ENCODE results near the gene TNRC6A. TPM values are rescaled to one million over a fixed set of nuclear protein-coding genes. Genes with fewer than 3 reads are reported as not detected.
A peak's percentile ranks its signal among the peaks of the same experiment; 100 is the strongest.

The TNRC6A gene
- total and polyA plus RNA-seq, 2 of the 13 experiments (the other 11 are each of a cell fraction or from before 2014, with no cell fraction given): 30.9 to 43.6 TPM

DNA sequence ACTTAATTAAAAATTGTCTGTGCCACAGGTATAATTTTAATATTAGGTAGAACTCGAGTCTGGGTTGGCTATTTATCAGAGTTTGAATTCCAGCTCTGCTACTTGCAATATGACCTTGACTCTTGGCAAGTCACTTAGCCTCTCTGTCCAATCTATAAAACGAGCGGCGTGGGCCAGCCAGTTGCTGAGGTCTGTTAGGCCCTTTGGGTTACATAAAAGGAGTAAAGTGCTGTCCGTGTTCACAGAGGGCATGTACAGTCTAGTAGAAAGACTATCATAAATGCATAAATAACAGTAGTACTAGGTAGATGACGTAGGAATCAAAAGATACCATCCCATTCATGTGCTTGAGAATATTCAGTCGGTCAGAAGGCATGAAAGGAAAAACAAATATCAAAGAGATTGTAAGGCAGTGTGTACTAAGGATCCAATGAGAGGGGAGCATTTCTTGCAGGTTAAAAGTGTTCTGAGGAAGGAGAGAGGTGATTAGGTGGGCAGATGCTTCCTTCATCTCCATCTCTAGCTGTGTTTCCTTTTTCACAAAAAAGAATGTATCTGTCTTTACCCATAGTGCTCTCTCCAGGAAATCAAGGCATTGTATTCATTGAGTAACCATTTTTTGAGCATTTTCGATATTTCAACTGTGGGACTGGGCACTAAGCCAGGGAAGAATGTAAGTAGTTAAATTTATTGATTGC lies 2.4 kb downstream of the TNRC6A start (continued):
- TF ChIP-seq, protein P1, sequence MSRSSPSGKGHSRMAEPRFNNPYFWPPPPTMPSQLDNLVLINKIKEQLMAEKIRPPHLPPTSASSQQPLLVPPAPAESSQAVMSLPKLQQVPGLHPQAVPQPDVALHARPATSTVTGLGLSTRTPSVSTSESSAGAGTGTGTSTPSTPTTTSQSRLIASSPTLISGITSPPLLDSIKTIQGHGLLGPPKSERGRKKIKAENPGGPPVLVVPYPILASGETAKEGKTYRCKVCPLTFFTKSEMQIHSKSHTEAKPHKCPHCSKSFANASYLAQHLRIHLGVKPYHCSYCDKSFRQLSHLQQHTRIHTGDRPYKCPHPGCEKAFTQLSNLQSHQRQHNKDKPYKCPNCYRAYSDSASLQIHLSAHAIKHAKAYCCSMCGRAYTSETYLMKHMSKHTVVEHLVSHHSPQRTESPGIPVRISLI (CRISPR knock-in tag; IDR thresholded peaks at IDR 0.05; ENCODE audit: borderline replicate concordance): no peak
- TF ChIP-seq POGZ (CRISPR knock-in tag; IDR thresholded peaks at IDR 0.05): no peak; the same call in 1 of the 2 replicates
- TF ChIP-seq, protein P2, sequence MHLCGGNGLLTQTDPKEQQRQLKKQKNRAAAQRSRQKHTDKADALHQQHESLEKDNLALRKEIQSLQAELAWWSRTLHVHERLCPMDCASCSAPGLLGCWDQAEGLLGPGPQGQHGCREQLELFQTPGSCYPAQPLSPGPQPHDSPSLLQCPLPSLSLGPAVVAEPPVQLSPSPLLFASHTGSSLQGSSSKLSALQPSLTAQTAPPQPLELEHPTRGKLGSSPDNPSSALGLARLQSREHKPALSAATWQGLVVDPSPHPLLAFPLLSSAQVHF (CRISPR knock-in tag; IDR thresholded peaks at IDR 0.05): no peak
- 0 out of 2 replicates have a peak, but pooled peaks have one; percentile 19 for TF ChIP-seq ERF (CRISPR knock-in tag; IDR thresholded peaks at IDR 0.05)
- TF ChIP-seq, protein P3, sequence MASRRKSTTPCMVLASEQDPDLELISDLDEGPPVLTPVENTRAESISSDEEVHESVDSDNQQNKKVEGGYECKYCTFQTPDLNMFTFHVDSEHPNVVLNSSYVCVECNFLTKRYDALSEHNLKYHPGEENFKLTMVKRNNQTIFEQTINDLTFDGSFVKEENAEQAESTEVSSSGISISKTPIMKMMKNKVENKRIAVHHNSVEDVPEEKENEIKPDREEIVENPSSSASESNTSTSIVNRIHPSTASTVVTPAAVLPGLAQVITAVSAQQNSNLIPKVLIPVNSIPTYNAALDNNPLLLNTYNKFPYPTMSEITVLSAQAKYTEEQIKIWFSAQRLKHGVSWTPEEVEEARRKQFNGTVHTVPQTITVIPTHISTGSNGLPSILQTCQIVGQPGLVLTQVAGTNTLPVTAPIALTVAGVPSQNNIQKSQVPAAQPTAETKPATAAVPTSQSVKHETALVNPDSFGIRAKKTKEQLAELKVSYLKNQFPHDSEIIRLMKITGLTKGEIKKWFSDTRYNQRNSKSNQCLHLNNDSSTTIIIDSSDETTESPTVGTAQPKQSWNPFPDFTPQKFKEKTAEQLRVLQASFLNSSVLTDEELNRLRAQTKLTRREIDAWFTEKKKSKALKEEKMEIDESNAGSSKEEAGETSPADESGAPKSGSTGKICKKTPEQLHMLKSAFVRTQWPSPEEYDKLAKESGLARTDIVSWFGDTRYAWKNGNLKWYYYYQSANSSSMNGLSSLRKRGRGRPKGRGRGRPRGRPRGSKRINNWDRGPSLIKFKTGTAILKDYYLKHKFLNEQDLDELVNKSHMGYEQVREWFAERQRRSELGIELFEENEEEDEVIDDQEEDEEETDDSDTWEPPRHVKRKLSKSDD (CRISPR knock-in tag; IDR thresholded peaks at IDR 0.05; ENCODE audit: low read depth): no peak
- TF ChIP-seq, protein P4, sequence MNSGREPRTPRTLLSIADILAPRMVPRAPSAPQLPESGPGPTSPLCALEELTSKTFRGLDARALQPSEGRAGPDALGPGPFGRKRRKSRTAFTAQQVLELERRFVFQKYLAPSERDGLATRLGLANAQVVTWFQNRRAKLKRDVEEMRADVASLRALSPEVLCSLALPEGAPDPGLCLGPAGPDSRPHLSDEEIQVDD (CRISPR knock-in tag; IDR thresholded peaks at IDR 0.05; ENCODE audit: borderline replicate concordance): no peak
- TF ChIP-seq, protein P5, sequence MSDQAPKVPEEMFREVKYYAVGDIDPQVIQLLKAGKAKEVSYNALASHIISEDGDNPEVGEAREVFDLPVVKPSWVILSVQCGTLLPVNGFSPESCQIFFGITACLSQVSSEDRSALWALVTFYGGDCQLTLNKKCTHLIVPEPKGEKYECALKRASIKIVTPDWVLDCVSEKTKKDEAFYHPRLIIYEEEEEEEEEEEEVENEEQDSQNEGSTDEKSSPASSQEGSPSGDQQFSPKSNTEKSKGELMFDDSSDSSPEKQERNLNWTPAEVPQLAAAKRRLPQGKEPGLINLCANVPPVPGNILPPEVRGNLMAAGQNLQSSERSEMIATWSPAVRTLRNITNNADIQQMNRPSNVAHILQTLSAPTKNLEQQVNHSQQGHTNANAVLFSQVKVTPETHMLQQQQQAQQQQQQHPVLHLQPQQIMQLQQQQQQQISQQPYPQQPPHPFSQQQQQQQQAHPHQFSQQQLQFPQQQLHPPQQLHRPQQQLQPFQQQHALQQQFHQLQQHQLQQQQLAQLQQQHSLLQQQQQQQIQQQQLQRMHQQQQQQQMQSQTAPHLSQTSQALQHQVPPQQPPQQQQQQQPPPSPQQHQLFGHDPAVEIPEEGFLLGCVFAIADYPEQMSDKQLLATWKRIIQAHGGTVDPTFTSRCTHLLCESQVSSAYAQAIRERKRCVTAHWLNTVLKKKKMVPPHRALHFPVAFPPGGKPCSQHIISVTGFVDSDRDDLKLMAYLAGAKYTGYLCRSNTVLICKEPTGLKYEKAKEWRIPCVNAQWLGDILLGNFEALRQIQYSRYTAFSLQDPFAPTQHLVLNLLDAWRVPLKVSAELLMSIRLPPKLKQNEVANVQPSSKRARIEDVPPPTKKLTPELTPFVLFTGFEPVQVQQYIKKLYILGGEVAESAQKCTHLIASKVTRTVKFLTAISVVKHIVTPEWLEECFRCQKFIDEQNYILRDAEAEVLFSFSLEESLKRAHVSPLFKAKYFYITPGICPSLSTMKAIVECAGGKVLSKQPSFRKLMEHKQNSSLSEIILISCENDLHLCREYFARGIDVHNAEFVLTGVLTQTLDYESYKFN (CRISPR knock-in tag; conservative IDR thresholded peaks at IDR 0.05): peak; percentile 74
- no peak for TF ChIP-seq HHEX (CRISPR knock-in tag; IDR thresholded peaks at IDR 0.05)
- TF ChIP-seq ESRRA (CRISPR knock-in tag; IDR thresholded peaks at IDR 0.05; ENCODE audit: low read depth): peak; percentile 79
- TF ChIP-seq ZNF124 (CRISPR knock-in tag; IDR thresholded peaks at IDR 0.05): no peak
- TF ChIP-seq ZNF839 (CRISPR knock-in tag; IDR thresholded peaks at IDR 0.05; ENCODE audit: borderline replicate concordance): no peak
- no peak for TF ChIP-seq MAFF (IDR thresholded peaks at IDR 0.05; ENCODE audit: low read depth, low read length)
- no peak for TF ChIP-seq ZNF713 (CRISPR knock-in tag; IDR thresholded peaks at IDR 0.05)
- no peak for TF ChIP-seq MAFK (conservative IDR thresholded peaks at IDR 0.05 in 1 of 2, IDR thresholded peaks at IDR 0.05 in 1 of 2; ENCODE audit: low read length in 2 of 2)
- TF ChIP-seq, protein P6, sequence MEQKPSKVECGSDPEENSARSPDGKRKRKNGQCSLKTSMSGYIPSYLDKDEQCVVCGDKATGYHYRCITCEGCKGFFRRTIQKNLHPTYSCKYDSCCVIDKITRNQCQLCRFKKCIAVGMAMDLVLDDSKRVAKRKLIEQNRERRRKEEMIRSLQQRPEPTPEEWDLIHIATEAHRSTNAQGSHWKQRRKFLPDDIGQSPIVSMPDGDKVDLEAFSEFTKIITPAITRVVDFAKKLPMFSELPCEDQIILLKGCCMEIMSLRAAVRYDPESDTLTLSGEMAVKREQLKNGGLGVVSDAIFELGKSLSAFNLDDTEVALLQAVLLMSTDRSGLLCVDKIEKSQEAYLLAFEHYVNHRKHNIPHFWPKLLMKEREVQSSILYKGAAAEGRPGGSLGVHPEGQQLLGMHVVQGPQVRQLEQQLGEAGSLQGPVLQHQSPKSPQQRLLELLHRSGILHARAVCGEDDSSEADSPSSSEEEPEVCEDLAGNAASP (CRISPR knock-in tag; IDR thresholded peaks at IDR 0.05; ENCODE audit: borderline replicate concordance): peak; percentile 38; the same call in 1 of the 2 replicates
- no peak for TF ChIP-seq ARNT2 (CRISPR knock-in tag; IDR thresholded peaks at IDR 0.05; ENCODE audit: low read depth)
- TF ChIP-seq ZNF761 (CRISPR knock-in tag; conservative IDR thresholded peaks at IDR 0.05): no peak
- TF ChIP-seq REPIN1 (CRISPR knock-in tag; IDR thresholded peaks at IDR 0.05; ENCODE audit: borderline replicate concordance, low read depth): peak; percentile 68; the same call in 1 of the 2 replicates
